Forelimb muscle (tissue), 1 donor: Measurements from ENCODE around the gene ITPRIP. TPM values are rescaled to one million over a fixed set of nuclear protein-coding genes. Genes with fewer than 3 reads are reported as not detected.

ENCODE experiments used
- DNase-seq: peaks from one replicate; pipeline ENCODE4 v3.0.0-alpha.2; 2013; ENCODE audit warnings: low read depth
- polyA plus RNA-seq: library from polyadenylated mRNA; unstranded; fragments of 120-200 nt; gene quantifications from one replicate; pipeline ENCODE4 v1.2.1, GENCODE V29; 2013; ENCODE audit not compliant: insufficient read length

ITPRIP gene
- polyA plus RNA-seq, 1 donor, result 7.1 TPM

- no peak for DNase-seq
These were observed 28.0 kb downstream of the ITPRIP start for GRCh38 chr10:104309980-104310978.

GRCh38 chr10:104308439-104308903 lies 29.8 kb downstream of the ITPRIP start:
- DNase-seq, result no peak

DNA sequence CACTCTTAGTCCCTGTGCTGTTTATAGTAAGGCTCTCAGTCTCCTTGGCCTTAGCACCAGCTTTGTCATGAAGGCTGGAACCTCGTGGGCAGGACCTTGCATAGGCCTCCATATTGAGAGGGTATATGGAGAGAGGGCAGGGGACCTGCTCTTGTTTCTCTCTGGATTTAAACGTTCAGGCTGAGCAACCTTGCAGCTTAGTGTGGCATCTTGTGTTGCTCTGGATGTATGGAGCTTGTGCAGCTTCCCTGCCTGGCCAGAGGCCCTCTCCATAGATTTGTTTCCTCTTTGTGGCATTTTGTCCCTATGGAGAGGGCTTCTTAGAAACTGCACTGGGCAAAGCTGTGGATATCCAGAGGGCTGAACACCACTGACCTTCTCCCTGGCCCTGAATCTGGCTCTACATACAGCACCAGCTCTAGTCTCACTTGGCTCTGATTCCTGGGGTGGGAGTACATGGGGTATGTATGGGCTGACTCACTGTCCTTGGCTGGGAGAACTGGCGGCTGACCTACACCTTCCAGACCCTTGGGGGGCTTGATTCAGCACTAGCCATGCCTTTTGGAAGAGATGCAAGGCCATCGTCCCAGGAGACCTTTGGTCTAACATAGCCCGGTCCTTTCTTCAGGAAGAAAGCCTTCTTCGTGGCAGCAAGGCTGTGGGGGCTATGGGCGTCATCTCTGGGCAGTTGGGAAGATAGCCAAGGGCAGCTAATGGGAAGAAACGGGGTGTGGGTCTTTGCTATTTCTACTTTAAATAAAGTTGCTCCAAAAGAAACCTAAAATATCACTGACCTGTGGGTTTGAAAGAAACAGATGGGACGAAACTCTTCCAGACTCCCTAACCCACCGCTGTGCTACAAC lies 30.5 kb downstream of the ITPRIP start:
- no peak for DNase-seq

DNA sequence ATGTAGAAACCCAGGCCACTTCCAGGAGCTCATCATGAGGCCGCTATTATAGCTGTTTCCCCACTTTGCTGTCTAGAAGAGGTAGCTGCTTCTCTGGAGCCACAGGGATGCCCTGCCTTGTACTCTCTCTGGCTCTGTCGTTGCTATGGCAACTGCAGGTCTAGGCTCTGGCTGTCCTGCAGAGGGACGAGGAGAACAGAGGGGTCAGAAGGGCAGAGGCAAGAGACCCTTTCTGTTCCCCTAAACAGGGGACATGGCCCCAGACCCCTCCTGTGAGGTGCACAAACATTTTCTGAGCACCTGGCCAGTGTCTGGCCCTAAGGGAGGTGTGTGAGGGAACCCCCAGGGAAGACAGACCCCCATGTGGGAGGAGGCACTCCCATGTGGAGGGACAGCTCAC lies 31.4 kb downstream of the ITPRIP start:
- DNase-seq, result no peak

DNA sequence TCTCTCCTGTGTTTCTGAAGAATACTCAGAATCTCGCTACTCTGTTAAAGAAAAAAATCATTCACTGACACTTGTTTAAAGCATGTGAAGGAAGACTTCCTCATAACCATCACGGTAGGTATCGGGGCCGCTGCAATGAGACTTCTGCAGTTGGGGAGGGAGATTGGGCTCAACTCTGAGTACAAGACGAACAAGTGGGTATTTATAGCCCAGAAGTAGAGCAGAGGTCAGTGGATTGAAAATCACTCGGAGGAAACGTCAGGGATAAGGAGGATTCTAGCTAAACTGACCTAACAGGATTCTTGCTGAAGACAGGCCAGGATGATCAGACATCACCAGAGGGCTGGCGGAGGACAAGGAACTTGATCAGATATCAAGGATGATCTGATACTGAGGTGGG lies 33.3 kb downstream of the ITPRIP start:
- no peak for DNase-seq

- DNase-seq, result no peak
These were observed 33.9 kb downstream of the ITPRIP start for GRCh38 chr10:104304356-104304745.

DNA sequence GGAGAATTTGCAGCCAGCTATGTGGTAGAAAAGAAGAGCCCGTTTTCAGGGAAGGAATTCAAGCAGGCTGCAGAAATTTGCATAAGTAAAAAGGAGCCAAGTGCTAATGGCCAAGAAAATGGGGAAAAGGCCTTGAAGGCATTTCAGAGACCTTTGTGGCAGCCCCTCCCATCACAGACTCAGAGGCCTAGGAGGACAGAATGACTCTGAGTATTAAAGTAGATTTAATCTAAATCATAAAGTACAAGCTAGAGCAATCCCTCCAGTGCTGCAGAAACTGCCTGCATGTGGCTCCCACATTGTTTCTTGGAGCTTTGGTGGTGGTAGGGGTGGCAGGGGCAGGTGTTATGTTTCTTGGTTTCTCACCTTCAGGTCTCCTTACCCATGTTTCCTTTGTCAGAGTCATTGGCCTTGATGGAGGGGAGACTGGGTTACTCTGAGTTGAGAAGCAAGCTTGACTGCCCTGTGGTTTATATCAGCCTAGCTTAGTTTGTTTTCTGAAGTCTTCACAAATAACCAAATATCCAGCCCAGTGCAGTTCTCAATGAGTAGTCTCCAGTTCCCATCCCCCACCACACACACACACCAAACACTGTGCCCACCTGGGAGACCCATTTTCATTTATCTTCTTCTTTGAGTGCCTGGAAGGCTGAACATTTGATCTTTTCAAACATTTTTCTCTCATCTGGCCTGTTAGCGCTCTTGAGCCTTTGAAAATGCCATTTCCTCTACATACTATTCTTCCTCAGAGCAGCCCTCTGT lies 34.5 kb downstream of the ITPRIP start:
- DNase-seq, result no peak

GRCh38 chr10:104301907-104302690 lies 36.2 kb downstream of the ITPRIP start:
- DNase-seq, result no peak

GRCh38 chr10:104300736-104301292 lies 37.5 kb downstream of the ITPRIP start:
- no peak for DNase-seq

- no peak for DNase-seq
These were observed 38.1 kb downstream of the ITPRIP start for GRCh38 chr10:104300002-104300735.

DNA sequence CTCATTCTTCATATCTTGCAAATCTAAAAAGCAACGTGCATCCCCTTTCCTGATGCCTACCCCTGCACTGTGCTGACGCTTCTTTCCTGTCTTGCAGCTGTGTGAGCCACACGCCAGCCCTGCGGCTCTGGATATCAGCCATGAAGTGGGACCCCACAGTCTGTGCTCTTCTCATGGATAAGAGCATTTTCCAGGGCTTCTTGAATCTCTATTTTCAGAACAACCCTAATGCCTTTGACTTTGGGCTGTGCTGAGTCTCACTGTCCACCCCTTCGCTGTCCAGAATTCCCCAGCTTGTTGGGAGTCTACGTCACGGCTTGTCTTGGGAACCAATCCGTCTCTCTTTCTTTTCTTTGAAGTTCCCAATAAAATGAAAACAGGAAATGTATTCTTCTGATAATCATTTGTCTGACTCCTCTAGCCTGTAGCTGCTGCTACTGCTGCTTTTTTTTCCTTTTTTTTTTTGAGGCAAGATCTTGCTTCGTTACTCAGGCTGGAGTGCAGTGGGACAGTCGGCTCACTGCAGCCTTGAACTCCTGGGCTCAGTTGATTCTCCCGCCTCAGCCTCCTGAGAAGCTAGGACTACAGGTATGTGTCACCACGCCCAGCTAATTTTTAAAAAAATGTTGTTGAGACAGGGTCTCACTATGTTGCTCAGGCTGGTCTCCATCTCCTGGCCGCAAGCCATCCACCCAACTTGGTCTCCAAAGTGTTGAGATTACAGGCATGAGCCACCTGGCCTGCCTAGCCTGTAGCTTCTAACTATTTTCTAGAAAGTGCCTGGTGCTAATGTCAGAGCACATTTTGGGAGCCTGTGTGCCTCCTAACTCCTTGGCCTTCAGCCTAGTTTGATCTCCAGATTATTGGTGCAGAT lies 39.0 kb downstream of the ITPRIP start:
- no peak for DNase-seq

DNA sequence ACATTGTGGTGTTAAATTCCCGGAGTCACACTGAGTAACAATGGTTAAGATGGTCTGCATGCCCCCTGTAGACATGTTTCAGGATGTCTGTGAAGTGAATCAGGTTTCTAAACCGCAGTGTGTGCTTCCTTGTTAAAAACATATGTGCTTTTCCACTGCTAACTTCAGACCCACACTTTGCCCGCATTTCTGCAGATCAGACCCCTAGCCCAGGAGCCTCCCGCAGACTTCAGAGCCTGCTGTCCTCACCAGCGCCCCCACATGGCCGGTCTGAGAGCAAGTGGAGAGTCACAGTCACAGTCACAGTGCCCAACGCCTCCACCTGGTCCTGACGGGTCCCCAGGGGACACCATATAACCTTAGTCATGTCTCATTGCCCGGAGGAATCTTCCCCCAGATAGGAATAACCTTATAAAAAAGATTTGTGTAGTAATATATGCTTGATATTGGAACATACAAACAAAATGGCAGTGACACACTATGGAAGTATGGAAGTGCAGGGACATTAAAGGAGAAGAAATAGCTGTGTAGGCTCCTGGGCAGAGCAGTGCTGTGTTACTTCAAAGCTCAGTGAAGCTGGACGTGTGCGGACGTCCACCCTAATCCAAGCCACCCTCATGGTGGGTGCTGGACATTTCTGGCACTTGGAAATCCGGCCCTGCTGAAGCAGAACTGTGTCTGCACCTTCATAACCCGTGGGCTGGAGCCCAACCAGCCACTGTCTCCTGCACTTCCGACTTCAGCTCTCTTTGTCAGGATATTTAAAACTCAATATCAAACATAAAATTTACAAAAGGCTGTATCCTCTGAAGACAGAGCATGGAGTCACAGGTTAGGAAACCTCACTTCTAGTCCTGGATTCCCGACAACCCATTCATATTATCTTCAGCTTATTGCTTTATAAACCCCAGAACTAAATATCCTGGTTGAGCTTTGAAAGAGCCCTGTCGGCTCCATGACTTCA lies 40.3 kb downstream of the ITPRIP start:
- DNase-seq, result no peak

DNA sequence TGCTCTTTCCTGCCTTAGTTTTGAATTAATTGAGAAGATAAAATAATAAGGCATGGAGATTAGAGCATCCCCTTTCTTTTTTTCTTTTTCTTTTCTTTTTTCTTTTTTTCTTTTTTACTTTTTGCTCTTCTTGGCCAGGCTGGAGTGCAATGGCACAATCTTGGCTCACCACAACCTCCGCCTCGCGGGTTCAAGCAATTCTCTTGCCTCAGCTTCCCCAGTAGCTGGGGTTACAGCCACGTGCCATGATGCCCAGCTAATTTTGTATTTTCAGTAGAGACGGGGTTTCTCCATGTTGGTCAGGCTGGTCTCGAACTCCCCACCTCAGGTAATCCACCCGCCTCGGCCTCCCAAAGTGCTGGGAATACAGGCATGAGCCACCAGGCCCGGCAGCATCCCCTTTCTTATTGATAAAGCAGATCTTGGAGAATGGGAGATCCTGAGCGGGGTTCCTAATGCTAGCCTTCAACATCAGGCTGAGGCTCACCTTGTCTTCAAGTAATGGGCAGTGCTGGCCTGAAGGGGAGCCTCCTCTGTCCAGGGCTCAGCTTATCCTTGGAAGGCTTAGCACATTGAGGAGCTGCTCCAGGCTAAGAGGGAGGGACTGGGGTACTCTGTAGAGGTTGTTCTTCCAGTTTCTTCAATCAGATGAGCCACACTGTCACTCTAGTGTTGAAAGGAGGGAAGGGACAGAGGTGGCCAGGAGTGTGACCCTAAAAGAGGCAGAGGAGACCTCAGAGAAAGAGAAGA lies 41.4 kb downstream of the ITPRIP start:
- no peak for DNase-seq

- no peak for DNase-seq
These were observed 44.4 kb downstream of the ITPRIP start for GRCh38 chr10:104293781-104294321.

DNA sequence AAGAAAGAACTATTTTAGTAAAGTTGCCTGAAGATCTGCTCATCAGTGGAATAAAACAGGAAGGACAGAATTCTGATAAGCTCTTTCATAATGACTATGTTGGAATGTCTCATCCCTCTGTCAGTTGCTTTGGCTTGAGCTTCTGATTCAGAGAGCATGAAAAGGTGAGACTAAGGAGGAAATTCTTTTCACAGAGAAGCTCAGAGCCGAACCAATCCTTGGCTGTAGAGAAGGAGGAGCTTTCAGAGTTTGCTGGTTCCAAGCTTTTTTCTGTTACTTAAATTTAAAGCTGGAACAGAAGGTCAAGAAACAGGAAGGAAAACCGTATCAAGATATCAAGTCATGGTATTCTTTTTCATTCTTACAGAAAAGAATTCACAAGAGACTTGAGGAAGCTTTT lies 45.3 kb downstream of the ITPRIP start:
- DNase-seq, result no peak

GRCh38 chr10:104291439-104291951 lies 46.8 kb downstream of the ITPRIP start:
- peak; percentile 68 for DNase-seq
